ENCODE data around the gene HSP90AB1. TPM values are rescaled to one million over a fixed set of nuclear protein-coding genes. Genes with fewer than 3 reads are reported as not detected.
A peak's percentile ranks its signal among the peaks of the same experiment; 100 is the strongest.

The HSP90AB1 gene
- total and polyA plus RNA-seq, 9 of the 15 experiments (the other 6 are each of a cell fraction or from before 2014, with no cell fraction given) = 1,780 to 3,358 (median 2,262) TPM

- no peak for TF ChIP-seq ZNF778 (CRISPR knock-in tag; IDR thresholded peaks at IDR 0.05)
- TF ChIP-seq ZNF224 (CRISPR knock-in tag; IDR thresholded peaks at IDR 0.05) = no peak
- no peak for TF ChIP-seq ZEB2 (IDR thresholded peaks at IDR 0.05)
- TF ChIP-seq BCL6 (CRISPR knock-in tag; IDR thresholded peaks at IDR 0.05) = no peak
- no peak for TF ChIP-seq SRSF3 (IDR thresholded peaks at IDR 0.05; ENCODE audit: insufficient read depth, low read length)
- TF ChIP-seq ZNF280B (CRISPR knock-in tag; IDR thresholded peaks at IDR 0.05) = no peak
- no peak for TF ChIP-seq FOXK1 (CRISPR knock-in tag; IDR thresholded peaks at IDR 0.05; ENCODE audit: borderline replicate concordance)
Observed at GRCh38 chr6:44248579-44248978, 1.7 kb downstream of the HSP90AB1 start (continued).

DNA sequence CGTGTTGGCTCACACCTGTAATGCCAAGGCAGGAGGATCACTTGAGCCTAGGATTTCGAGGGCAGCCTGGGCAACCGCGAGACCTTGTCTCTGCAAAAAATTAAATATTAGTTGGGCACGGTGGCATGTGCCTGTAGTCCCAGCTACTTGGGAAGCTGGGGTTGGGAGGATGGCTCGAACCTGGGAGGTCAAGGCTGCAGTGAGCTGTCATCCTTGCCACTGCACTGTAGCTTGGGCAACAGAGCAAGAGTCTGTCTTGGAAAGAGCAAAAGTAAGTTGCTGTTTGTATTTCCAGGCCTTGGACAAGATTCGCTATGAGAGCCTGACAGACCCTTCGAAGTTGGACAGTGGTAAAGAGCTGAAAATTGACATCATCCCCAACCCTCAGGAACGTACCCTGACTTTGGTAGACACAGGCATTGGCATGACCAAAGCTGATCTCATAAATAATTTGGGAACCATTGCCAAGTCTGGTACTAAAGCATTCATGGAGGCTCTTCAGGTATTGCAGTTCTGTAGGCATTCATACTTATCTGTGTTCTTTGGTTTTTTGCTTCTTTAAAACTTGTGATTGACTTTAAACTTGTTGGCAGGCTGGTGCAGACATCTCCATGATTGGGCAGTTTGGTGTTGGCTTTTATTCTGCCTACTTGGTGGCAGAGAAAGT is 2.3 kb downstream of the HSP90AB1 start:
- Histone ChIP-seq H2AFZ (ENCODE audit: low read depth, low read length) (no peak overlapping the region), H3K27me3 (ENCODE audit: control insufficient read depth in 2 of 2, insufficient read depth in 2 of 2, low read length in 2 of 2) (no peaks in the 10 kb centered on the region), H3K4me2 (ENCODE audit: insufficient read depth, low read length) (peak overlapping the region; percentile 99), H3K9ac (ENCODE audit: insufficient read depth in 1 of 2, low read depth in 2 of 2, low read length in 2 of 2) (peak overlapping the region; percentile 85 to 100), H3K4me3 (peak overlapping the region; percentile 94; the same call in 1 of the 2 replicates), H3K79me2 (ENCODE audit: control insufficient read depth, insufficient read depth, low read length) (peaks cover 61% of the 10 kb centered on the region), H3K4me1 (replicated peaks in 1 of 2; ENCODE audit: control insufficient read depth in 2 of 2, insufficient read depth in 2 of 2, low read length in 2 of 2) (peaks cover 25 to 42% of the 10 kb centered on the region in 2 experiments), H3K9me3 (replicated peaks; ENCODE audit: control insufficient read depth, insufficient read depth, low read depth, low read length) (no peaks in the 10 kb centered on the region), H3K9me1 (ENCODE audit: control insufficient read depth, insufficient read depth, low read length) (peaks cover 16% of the 10 kb centered on the region), H3K27ac (ENCODE audit: extremely low read depth, low read depth, low read length) (peak overlapping the region; percentile 98), H3K36me3 (ENCODE audit: control insufficient read depth, insufficient read depth, low read length) (peaks cover 72% of the 10 kb centered on the region), H4K20me1 (replicated peaks; ENCODE audit: control insufficient read depth, insufficient read depth, low read length) (peaks cover 69% of the 10 kb centered on the region)
- in situ Hi-C loops (cut with MboI) (no loop called here), intact Hi-C loops (cut with micrococcal nuclease) (no loop called here)
- FAIRE-seq = no peak
- ChIA-PET CTCF (ENCODE audit: low intra/inter-chr PET ratio) (no interaction called here), POLR2A (interaction anchor here (0.6 to 7.4 kb wide), 15 partner anchors 7 to 1198 kb away, joined by 3 to 144 read pairs (median 4); partner anchors contain the start of genes MYMX, NFKBIE, SLC29A1 and SLC35B2)
- ATAC-seq = no peak
- 62% methylated on average over 9 of the region's 9 CpGs for WGBS (ENCODE audit: insufficient coverage, low coverage, missing lambda C conversion rate)
- no peak for DNase-seq (ENCODE audit: extremely low read depth in 1 of 4, low spot score in 3 of 4)
- BruUV-seq (replicated peaks) = no TSS peak
- TF ChIP-seq, protein P1, sequence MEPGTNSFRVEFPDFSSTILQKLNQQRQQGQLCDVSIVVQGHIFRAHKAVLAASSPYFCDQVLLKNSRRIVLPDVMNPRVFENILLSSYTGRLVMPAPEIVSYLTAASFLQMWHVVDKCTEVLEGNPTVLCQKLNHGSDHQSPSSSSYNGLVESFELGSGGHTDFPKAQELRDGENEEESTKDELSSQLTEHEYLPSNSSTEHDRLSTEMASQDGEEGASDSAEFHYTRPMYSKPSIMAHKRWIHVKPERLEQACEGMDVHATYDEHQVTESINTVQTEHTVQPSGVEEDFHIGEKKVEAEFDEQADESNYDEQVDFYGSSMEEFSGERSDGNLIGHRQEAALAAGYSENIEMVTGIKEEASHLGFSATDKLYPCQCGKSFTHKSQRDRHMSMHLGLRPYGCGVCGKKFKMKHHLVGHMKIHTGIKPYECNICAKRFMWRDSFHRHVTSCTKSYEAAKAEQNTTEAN (CRISPR knock-in tag; IDR thresholded peaks at IDR 0.05) = 0 out of 2 replicates have a peak, but pooled peaks have one; percentile 24
- TF ChIP-seq AFF1 (IDR thresholded peaks at IDR 0.05; ENCODE audit: low read depth in 1 of 2, partially characterized antibody in 2 of 2) = no peak
- no peak for TF ChIP-seq HDAC6 (IDR thresholded peaks at IDR 0.05; ENCODE audit: low read depth, low read length)
- TF ChIP-seq PHB2 (IDR thresholded peaks at IDR 0.05; ENCODE audit: low read depth) = 0 out of 2 replicates have a peak, but pooled peaks have one; percentile 24
- no peak for TF ChIP-seq PHB (CRISPR knock-in tag; IDR thresholded peaks at IDR 0.05)
- peak; percentile 83 for TF ChIP-seq RBFOX2 (IDR thresholded peaks at IDR 0.05; ENCODE audit: low read depth, low read length)
- TF ChIP-seq SUPT5H (IDR thresholded peaks at IDR 0.05) = peak; percentile 31; the same call in 1 of the 2 replicates

Measured in K562 (cell line).